GM12874 (cell line): ENCODE results near the gene LINC00305.

Experiments used
- CTCF ChIP-seq: IDR thresholded peaks from 2 replicates; pipeline ENCODE4 v1.5.1; 2011; ENCODE audit warnings: low read depth, mild to moderate bottlenecking, control low read depth, low read length, moderate library complexity; ENCODE audit not compliant: insufficient read depth

The LINC00305 gene

GRCh38 chr18:64118406-64118805 lies 30.5 kb downstream of the LINC00305 start:
- TF ChIP-seq CTCF, result no peak

- no peak for TF ChIP-seq CTCF
Measured at GRCh38 chr18:64116571-64117175, 32.2 kb downstream of the LINC00305 start.

- TF ChIP-seq CTCF, result no peak
Measured at GRCh38 chr18:64115881-64116280, 33.0 kb downstream of the LINC00305 start.

DNA sequence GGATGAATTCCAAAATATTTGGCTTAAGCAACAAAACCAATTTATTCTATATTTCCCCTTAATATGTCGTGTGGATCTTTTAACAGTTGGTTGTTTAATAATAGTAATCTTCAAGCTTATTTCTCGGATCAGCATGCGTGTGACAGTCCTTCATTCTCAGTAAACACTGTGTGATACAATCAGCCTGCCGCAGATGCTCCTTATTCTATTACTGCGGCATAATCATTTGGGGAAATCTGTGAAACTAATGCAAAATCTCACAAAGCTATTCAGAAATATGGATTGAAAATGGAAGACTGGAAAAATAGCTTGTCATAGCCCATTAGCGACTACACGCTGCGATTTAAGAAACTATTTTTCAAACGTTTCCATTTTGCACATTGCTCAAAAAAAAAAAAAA lies 36.9 kb downstream of the LINC00305 start:
- TF ChIP-seq CTCF, result no peak

GRCh38 chr18:64110692-64111480 lies 38.0 kb downstream of the LINC00305 start:
- TF ChIP-seq CTCF, result no peak

- no peak for TF ChIP-seq CTCF
Measured at GRCh38 chr18:64103986-64104385, 44.9 kb downstream of the LINC00305 start.

- no peak for TF ChIP-seq CTCF
Measured at GRCh38 chr18:64100116-64100922, 48.6 kb downstream of the LINC00305 start.
